Hypothalamus (tissue), 51 donors: ENCODE data around the gene MADCAM1.

Experiments
- DNase-seq, 51 donors: peaks; one replicate each; lab custom pipeline; 2025; lab: John Stamatoyannopoulos, UW

Gene MADCAM1

GRCh38 chr19:543910-544608 lies 47.8 kb downstream of the MADCAM1 start, which contains the start of gene GZMM:
GZMM (plus strand) TSS chr19:544053; CDS start chr19:544072, 19 bp downstream.
- DNase-seq, result peak in 1 of 51 donors; percentile 17

- DNase-seq, result no peak
These were observed 50.8 kb downstream of the MADCAM1 start for GRCh38 chr19:547117-547516.

GRCh38 chr19:547836-548720 lies 51.8 kb downstream of the MADCAM1 start:
- DNase-seq, result no peak

GRCh38 chr19:548886-549830 lies 52.9 kb downstream of the MADCAM1 start:
- DNase-seq, result no peak

GRCh38 chr19:554817-555216 lies 58.5 kb downstream of the MADCAM1 start:
- DNase-seq, result no peak
